Measurements from ENCODE around the gene SULT1C4.
"Not testable (repeated sequence)": the region's sequence is repeated elsewhere in the genome, so short reads cannot be mapped to it uniquely, and the experiment has no call there.

Gene SULT1C4

GRCh38 chr2:108414945-108415344 lies 37.2 kb downstream of the SULT1C4 start:
- DNase-seq = no peak

GRCh38 chr2:108417254-108417653 lies 39.5 kb downstream of the SULT1C4 start:
- DNase-seq = no peak

GRCh38 chr2:108418416-108418815 lies 40.7 kb downstream of the SULT1C4 start:
- no peak for DNase-seq

- no peak for DNase-seq
Observed at GRCh38 chr2:108423067-108423466, 45.3 kb downstream of the SULT1C4 start.

GRCh38 chr2:108423502-108424251 lies 45.9 kb downstream of the SULT1C4 start:
- DNase-seq = no peak

- no peak for DNase-seq
Observed at GRCh38 chr2:108428286-108429009, 50.7 kb downstream of the SULT1C4 start.

GRCh38 chr2:108435578-108435977 lies 57.8 kb downstream of the SULT1C4 start:
- DNase-seq = not testable (repeated sequence)

- no peak for DNase-seq
Observed at GRCh38 chr2:108436976-108437375, 59.2 kb downstream of the SULT1C4 start.

All from stimulated activated CD4-positive, alpha-beta T cell treated with anti-CD3 and anti-CD28 coated beads, Interleukin-1b, Interleukin-23, amount 100 ng/mL, for 48 hours (primary cell).